Activated T-helper 1 cell treated with anti-CD3 and anti-CD28 coated beads, Interleukin-2, amount 50 U/mL, for 16 hours (primary cell): Measurements from ENCODE around the gene DDAH2.

Experiments
- DNase-seq, 2 donors: peaks; one replicate each; pipeline ENCODE4 v3.0.0-alpha.2; 2020; ENCODE audit warnings: low read depth in 1 of 2, low spot score in 1 of 2

The DDAH2 gene

DNA sequence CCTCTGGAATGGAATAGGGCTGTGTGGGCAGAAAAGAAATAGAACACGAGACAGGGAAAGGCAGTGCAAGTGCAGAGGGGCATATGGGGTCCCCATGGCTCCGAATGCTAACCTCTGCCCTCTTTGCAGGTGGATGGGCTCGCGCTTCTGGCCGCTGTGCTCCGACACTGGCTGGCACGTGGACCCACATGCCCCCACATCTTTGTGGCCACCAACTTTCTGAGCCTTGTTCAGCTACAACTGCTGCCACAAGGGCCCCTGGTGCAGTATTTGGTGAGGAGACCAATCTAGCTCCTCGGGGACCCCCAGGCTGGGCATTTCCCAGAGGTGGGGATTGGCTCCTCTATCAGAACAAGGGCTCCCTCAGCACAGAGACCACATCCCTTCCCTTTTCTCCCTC is 32.2 kb upstream of the DDAH2 start:
- DNase-seq, result no peak

DNA sequence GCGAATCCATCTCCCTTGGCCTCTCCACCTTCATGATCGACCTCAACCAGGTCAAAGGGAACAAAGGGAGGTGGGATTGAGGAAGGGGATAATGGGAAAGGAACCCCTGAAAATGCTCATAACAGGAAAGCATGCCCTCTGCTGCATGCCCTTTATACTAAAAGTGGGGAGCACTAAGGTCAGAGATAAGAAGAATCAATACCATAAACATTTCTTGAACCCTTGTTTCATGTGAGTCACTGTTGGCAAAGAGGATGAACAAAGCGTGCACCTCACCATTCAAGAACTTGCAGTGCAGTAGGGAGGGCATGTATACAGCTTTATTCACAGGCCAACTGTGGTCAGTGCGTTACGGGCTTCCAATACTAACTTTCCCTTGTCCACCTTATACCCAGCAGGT is 31.7 kb upstream of the DDAH2 start:
- DNase-seq, result no peak

DNA sequence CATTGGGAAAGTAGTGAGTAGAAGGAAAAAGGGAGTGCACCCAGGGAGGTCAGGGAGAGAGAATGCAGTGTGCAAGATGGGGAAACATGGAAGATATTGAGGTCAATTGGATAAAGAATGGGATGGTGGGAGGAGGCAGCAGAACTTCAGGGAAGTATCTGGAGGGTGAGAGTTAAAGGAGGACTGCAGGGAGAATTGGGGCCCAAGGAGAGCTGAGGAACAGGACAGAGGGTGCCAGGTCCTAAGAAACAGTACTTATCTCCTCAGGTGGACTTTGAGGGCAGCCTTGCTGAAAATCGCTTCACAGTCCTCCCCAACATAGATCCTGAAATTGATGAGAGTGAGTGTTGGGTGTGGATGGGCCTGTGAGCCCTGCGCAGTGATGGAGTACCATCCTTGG is 29.2 kb upstream of the DDAH2 start:
- no peak for DNase-seq

DNA sequence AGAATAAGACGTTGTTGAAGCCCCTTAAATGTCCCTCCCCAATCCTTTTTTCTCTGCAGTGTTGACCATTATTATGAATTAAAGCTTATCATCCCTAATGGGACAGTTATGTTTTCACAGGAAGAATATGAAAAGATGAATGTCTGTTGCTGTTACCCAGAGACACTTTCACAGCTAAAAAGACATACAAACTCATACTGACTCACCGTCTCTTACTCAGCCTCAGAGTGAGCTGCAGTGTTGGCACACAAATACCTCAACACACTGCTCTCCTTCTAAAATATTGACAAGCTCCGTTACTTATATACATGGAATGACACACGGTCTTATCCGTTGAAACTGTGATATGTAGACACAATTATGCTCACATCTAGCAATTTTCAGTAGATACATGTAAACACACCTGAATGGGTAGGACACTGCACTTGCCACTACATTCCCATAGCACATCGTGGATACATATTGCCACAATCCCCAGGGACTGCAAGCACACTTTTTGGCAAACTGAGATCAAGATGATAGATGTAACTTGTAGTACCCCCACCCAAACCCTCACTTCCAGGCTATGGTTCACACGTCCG is 23.7 kb upstream of the DDAH2 start:
- DNase-seq, result no peak

DNA sequence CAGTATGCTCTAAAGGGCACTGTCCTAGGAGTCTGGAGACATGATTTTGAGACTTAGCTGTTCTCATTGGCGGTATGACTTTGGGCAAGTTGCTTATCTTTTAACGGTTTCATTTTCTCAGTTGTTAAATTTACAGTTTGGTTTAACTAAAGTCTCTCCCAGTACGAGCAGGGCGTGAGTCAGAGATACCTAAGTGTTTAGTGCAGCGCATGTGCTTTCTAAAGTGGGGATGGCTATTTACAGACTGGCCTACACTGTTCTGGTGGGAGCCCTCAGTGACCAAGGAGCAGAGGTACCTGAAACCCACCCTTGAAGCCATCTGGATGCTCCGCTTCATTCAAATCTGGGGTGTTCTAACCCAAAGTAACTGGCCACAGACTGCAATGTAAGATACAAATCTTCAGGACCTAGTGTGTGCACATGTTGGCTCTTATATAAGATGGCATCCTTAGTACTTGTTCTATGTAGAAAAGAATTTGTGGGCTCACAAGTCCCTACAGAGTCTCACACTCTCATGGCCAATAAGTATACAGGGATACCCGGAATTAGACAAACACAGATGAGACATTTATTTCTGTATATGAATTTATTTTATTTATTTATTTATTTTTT is 21.4 kb upstream of the DDAH2 start:
- DNase-seq, result no peak

DNA sequence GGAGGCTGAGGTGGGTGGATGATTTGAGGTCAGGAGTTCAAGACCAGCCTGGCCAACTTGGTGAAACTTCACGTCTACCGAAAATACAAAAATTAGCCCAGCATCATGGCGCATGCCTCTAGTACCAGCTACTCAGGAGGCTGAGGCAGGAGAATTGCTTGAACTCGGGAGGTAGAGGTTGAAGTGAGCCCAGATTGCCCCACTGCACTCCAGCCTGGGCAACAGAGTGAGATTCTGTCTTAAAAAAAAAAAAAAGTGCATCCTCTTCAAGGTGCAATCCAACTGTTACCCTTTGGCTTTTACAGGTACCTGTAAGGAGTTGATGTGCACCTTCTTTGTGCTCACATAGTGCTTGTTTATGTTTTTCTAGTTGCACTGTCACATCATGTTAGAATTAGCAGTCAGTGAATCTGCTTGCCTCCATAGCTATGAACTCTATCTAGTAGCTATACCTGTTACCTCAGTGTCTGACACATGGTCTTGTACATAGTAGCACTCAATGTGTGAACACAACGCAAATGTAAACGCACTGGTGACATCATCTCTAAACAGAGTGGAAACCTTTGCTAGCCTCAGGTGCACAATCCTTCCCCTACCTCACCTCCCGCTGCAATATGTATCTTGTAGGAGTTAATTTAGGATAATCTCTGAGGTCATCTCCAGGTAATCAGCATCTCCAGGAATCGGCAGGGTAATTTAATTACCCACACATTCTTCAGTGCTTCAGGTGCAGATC is 20.4 kb upstream of the DDAH2 start:
- DNase-seq, result no peak

DNA sequence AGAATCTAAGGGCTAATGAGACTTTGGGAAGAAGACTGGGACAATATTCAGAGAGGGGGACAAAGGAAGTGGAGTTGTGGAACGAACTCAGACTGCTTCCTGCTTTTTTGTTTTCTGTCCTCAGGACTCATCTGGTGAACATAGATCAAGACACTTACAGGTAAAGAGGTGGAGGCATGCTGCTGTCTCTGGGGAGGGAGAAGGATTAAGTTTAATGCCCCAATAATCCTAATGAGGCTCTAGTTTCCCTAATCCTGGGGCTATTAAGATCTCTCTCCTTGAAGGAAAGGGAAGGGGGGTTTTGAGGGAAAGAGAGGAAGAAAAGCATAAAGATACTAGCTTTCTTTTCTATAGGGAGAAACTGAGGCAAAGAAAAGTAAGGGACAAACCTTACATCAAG is 15.3 kb upstream of the DDAH2 start:
- DNase-seq, result no peak

DNA sequence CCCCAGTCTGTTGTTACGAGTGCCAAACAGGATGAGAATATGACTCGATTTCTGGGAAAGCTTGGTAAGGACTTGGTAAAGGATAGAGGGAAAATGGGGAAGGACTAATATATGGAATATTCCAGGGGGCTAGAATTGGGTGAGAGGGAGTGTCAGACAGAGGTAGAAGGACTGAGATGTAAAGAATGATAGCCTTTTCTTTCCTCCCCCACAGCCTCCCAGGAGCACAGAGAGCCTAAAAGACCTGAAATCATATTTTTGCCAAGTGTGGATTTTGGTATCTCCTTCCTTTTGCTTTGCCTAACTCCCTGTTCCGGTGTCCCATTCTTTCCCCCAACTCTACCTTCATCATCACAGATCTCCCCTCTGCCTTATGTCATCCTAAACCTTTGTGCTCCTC is 13.8 kb upstream of the DDAH2 start:
- no peak for DNase-seq

DNA sequence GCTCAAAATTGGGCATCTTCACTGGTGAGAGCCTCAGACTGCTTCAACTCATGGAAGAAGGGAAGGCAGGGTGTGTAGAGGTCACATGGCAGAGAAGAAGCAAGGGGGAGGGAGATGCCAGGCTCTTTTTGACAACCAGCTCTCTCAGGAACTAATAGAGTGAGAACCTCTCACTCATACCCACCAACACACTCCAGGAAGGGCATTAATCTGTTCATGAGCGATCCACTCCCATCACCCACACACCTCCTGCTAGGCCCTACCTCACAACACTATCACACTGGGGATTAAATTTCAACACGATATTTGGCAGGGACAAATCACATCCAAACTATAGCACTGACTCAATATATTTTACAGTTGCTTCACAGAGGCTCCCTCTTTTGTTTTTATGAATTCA is 12.7 kb upstream of the DDAH2 start:
- no peak for DNase-seq

DNA sequence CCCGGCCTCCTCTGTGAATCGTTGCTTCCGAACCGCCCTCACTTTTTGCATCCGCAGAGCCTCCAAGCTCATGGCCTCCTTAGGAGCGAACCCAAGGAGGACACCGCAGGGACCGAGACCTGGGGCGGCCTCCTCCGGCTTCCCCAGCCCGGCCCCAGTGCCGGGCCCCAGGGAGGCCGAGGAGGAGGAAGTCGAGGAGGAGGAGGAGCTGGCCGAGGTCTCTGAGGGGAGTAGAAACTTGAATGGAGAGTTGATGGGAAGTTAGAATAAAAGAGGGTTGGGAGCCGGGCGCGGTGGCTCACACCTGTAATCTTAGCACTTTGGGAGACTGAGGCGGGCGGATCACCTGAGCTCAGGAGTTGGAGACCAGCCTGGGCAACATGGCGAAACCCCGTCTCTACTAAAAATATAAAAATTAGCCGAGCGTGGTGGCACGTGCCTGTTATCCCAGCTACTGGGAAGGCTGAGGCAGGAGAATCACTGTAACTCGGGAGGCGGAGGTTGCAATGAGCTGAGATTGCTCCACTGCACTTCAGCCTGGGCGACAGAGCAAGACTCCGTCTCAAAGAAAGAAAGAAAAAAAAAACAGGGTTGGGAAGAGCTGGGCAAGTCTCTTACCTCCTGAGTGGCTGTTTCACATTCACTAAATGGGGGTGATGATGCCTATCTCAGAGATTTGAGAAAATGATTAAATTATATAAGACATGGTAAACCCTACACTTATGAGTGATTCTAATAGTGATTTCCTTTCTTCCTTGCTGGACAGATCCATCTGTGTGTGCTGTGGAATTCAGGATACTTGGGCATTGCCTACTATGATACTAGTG is 11.5 kb upstream of the DDAH2 start:
- DNase-seq, result no peak

DNA sequence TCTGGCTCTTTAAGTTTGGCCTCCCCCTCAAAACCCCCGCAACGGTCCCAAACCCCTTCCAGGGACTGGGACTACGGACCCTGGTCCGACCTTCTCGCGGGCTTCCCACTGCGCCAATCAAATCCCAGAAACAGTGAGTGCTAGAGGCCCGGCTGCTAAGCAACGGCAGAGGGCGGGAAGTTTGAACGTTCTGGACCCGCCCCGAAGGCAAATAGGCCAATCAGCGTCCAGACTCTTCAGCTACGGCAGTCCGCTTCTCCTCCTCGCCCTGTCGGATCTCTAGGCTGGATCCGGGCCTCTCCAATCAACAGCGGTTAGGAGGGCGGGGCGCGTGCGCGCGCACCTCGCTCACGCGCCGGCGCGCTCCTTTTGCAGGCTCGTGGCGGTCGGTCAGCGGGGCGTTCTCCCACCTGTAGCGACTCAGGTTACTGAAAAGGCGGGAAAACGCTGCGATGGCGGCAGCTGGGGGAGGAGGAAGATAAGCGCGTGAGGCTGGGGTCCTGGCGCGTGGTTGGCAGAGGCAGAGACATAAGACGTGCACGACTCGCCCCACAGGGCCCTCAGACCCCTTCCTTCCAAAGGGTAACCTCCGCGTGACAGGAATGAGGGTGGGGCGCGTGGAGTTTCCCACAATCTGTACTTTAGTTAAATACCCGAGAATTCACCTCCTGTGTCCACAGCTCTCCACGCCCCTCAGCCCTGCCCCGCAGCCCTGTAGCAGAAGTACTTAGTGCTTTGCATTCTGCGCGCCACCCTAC is 10.7 kb upstream of the DDAH2 start, which contains the start of gene MSH5:
Gene MSH5, plus strand, starts transcription at position 367 of the 758 bp plus-strand sequence. CDS start 462 bp downstream, outside the sequence.
- peak; percentile 86 to 92 for DNase-seq

DNA sequence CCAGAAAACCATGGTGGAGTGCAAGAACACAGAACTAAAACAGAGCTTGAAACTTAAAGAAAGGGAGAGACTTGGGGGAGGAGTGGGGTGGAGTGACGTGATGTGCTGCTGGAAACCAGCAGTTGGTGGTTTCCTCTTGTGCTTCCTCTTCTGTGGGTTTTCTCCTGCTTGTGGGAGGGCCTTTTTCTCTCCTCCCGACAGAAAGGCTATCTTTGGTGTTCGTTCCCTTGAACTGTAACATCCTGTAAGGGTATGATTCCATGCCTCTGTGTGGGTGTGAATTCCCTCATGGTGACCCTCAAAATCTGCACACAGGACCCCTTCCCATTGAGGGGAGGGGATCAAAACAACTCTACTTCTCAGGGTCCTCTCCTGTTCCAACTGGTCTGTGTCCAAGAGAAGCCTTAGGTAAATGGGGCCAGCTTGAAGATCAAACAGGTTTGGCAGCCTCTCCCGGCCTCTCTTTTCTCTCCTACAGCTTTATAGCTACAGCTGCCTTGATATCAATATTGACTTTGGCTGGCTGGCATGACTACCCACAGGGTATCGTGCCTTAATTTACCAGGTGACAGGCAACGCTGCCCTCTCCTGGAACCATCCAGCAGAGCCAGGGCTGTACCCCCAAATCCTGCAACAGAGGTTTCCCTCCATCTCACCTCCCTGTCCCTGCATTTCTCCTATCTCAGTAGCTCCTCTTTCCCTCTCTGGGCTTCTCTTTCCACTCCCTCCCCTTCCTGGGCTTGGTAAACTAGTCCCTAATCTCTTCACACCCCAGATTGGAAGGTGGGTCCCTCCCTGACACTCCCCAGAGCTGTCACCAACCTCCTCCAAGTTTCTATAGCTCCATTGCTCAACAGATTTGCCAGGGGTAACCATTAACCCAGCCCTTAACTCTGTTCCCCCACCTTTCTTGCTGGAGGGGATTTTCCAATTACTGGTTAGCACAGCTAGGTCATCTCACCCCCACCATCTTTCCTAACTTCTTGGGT is 9.2 kb upstream of the DDAH2 start:
- peak in 1 of 2 donors; percentile 44 for DNase-seq

DNA sequence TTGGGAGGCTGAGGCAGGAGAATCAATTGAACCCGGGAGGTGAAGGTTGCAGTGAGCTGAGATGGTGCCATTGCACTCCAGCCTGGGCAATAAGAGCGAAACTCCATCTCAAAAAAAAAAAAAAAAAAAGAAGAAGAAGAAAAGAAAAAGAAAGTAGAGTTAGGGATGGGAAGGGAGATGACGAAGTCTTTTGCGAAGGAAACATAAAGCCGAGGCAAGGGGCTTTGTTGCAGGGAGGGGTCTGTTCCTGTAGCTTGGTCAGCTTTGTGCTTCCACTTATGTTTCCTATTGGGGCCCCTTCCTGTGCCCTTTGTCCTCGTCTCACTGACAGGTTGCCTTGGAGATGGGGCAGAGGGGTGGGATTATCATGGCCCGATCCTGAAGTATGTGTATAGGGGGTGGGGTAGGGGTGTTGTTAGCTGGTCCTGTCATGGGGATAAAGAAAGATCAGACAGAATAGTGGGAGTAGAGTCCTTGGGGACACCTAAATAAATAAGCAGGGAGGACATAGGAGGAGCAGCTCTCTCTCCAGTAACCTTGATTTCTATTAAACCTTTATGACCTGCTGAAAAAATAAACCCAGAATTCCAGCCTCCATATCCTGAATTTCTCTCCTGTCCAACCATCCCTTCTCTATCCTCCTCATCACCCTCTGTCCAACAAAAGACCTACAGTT is 8.4 kb upstream of the DDAH2 start:
- DNase-seq, result no peak

DNA sequence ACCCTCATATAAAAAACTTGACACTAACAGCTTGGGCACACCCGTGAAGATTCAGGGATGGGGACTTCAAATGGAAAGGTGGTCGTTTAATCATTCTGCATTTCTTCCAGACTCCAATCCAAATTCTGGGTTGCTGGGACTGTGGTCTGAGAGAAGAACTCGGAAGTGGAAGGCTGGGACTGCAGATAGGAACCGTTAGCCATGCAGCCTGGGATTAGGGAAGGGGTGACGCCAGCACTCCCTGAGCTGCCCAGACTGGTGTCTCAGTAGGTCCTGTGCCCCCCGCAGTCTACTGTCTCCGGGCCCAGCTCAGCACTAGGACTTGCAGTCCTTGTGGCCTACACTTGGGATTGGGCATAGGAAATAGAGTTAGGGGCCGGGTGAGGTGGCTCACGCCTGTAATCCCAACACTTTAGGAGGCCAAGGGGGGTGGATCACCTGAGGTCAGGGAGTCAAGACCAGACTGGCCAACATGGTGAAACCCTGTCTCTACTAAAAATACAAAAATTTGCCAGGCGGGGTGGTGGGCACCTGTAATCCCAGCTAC is 7.7 kb upstream of the DDAH2 start:
- no peak for DNase-seq

DNA sequence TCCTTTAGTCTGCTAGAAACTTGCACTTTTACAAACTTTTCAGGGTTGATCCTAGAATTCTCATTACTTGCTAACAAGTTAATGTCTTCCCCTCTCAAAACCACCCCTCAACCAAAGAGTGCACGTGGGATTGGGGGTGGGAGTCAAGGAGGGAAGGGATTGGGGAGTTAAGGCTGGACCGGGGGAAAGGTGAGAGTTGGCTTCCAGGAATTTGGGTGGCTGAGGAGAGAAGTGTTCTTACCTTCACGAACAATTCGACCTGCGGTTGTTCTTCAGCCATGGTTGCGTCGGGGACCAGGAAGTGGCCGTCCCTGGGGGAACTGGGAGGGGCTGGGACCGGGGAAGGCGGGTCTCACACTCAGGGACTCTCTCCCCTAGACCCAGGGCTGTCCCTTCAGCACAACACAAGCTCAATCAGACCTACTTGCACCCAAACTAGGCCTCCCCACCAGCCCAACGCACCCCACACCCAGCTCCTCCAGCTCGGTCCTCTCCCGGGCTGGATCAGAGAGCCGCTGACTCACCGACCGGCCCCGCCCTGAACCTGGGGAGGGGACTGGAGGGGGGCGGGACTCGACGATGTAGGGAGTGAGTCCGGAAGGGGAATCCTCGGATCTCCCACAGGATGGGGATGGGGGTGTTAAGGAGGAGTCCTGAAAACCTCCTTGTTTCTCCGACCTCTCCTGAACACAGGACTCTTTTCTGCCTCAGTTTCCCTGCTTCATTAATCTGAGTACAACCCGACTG is 7.1 kb upstream of the DDAH2 start, which contains the start of gene CLIC1:
Gene CLIC1, minus strand, starts transcription at position 510 of the 747 bp plus-strand sequence. Its CDS starts 230 bp downstream, at position 280.
- peak; percentile 40 to 59 for DNase-seq

DNA sequence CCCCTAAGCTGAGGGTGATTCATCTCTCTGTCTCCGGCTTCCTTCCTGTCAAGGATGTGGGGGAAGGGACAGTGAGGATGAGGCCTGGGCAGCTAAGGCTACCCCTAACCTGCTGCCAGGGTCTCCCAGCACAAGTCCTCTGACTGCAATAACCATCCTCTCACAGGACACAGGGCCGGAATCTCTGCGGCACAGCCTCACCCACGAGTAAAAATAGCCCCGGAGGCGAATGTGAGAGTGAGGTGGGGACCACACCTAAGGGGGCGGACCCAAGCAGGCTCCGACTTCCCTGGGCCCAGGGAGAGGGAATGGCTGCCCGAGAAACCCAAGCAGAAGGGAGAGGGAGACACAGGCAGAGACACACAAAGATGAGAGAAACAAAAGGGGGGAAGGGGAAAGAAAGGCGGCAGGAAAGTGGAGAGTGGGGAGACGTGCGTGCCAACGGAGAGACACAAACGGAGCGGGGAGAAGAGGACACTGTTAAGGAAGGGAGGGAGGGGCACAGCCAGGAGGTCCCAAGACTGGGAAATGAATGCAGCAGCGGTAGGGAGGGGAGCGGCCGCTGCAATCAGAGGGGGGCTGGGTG is 5.8 kb upstream of the DDAH2 start:
- DNase-seq, result peak; percentile 20 to 31

DNA sequence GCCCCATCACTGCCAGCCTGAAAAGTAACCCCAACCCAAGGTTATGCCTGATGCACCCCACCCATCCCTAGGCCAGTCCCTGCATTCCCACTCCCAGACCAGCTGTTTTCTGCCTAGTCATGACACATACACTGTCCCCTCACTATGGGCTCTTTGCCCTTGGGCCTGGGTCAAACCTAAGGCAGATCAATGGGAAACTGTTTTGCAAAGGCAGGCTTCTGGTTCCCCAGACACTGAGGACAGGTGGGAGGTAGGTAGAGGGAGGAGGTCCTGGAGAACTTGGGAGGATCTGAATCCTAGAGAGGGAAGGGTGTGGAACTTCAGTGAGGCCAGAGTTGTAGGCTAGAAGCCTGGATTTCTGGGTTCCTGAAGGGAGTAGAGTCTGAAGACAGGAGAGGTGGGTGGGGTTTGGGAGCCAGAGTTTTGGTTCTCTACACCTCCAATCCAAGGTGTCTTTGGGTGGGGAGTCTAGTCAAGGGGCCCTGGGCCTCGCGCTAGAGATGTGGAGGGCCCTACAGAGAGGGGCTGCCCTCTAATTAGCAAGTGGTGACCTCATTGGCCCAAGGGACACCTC is 5.2 kb upstream of the DDAH2 start:
- no peak for DNase-seq
